ENCODE data around the gene FOSL2. TPM values are rescaled to one million over a fixed set of nuclear protein-coding genes. Genes with fewer than 3 reads are reported as not detected.

FOSL2 gene
- total RNA-seq, 1 experiment from 2014 or later, result 34.2 TPM

DNA sequence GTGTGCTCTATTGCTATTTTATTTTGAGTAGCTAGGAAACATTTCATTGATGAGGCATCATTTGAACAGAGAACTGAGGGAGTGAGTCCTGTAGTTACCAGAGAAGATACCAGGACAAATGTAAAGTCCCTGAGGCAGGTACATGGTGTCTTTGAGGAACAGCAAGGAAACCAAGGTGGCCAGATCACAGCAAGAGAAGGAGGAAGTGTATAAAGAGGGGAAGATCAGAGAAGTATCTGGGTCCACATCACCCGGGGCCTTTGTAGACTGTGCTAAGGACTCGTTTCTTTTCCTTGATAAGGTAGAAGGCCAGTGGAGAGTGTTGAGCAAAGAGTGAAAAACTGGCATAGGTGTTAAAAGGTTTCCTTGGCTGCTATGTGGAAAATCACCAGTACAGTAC is 68.4 kb downstream of the FOSL2 start:
- Histone ChIP-seq H3K4me3 (ENCODE audit: low read length) (no peak overlapping the region), H3K9me3 (ENCODE audit: low read length) (0 out of 2 replicates have a peak, but pooled peaks cover 4% of the 10 kb centered on the region), H3F3A (ENCODE audit: low read length, unreplicated experiment) (no peaks in the 10 kb centered on the region), H3K27me3 (ENCODE audit: low read length) (no peaks in the 10 kb centered on the region), H3K79me2 (ENCODE audit: low read length) (no peaks in the 10 kb centered on the region), H3K4me1 (ENCODE audit: insufficient read depth, low read length) (no peaks in the 10 kb centered on the region), H3K9ac (ENCODE audit: low read length) (no peak overlapping the region), H2AFZ (ENCODE audit: low read length) (no peak overlapping the region), H4K20me1 (ENCODE audit: low read length) (no peaks in the 10 kb centered on the region), H3K4me2 (ENCODE audit: low read length) (no peak overlapping the region), H3K27ac (ENCODE audit: low read length) (no peak overlapping the region), H3K36me3 (ENCODE audit: low read depth, low read length) (no peaks in the 10 kb centered on the region), H3K9me2 (replicated peaks; ENCODE audit: low read length) (no peaks in the 10 kb centered on the region)
- TF ChIP-seq CTCF (conservative IDR thresholded peaks at IDR 0.05; ENCODE audit: low read depth, low read length) (no peak), EZH2 (IDR thresholded peaks at IDR 0.05; ENCODE audit: low read length, unreplicated experiment) (no peak), EZH2phosphoT487 (IDR thresholded peaks at IDR 0.05; ENCODE audit: borderline replicate concordance, low read length) (no peak)
- ChIA-PET POLR2A (ENCODE audit: unreplicated experiment) (no interaction called here), CTCF (no interaction called here)
- ATAC-seq, result no peak
- no TSS peak for BruUV-seq (replicated peaks)
- intact Hi-C loops (cut with micrococcal nuclease), result no loop called here
- no peak for DNase-seq

DNA sequence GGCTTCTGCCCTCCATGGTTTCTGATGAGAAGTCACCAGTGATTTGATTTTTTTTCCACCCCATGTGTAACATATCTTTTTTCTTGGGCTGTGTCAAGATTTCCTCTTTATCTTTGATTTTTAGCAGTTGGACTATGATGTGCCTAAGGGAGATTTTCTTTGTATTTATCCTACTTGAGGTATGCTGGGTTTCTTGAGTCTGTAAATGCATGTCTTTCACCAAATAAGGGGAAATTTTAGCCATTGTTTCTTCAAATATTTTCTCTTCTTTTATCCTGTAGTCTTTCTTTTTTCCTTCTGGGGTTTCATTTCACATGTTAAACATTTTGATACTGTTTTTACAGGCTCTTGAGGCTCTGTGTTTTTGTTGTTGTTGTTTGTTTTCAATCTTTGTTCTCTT is 69.5 kb downstream of the FOSL2 start:
- TF ChIP-seq EZH2 (IDR thresholded peaks at IDR 0.05; ENCODE audit: low read length, unreplicated experiment), result no peak
- no peak for TF ChIP-seq EZH2phosphoT487 (IDR thresholded peaks at IDR 0.05; ENCODE audit: borderline replicate concordance, low read length)
- no peak for TF ChIP-seq CTCF (conservative IDR thresholded peaks at IDR 0.05; ENCODE audit: low read depth, low read length)
- H4K20me1 ChIP-seq (ENCODE audit: low read length), result no peaks in the 10 kb centered on the region
- H3K9me2 ChIP-seq (replicated peaks; ENCODE audit: low read length), result no peaks in the 10 kb centered on the region
- ChIA-PET POLR2A (ENCODE audit: unreplicated experiment) (no interaction called here), CTCF (no interaction called here)
- H3K4me1 ChIP-seq (ENCODE audit: insufficient read depth, low read length), result no peaks in the 10 kb centered on the region
- intact Hi-C loops (cut with micrococcal nuclease), result no loop called here
- no peaks in the 10 kb centered on the region for H3K36me3 ChIP-seq (ENCODE audit: low read depth, low read length)
- H3K79me2 ChIP-seq (ENCODE audit: low read length), result no peaks in the 10 kb centered on the region
- no peak overlapping the region for H3K4me3 ChIP-seq (ENCODE audit: low read length)
- DNase-seq (no peak), ATAC-seq (no peak)
- no peak overlapping the region for H3K4me2 ChIP-seq (ENCODE audit: low read length)
- H3K27ac ChIP-seq (ENCODE audit: low read length), result no peak overlapping the region
- no peaks in the 10 kb centered on the region for H3F3A ChIP-seq (ENCODE audit: low read length, unreplicated experiment)
- no peak overlapping the region for H2AFZ ChIP-seq (ENCODE audit: low read length)
- H3K9me3 ChIP-seq (ENCODE audit: low read length), result 0 out of 2 replicates have a peak, but pooled peaks cover 4% of the 10 kb centered on the region
- H3K9ac ChIP-seq (ENCODE audit: low read length), result no peak overlapping the region
- no peaks in the 10 kb centered on the region for H3K27me3 ChIP-seq (ENCODE audit: low read length)
- no TSS peak for BruUV-seq (replicated peaks)

DNA sequence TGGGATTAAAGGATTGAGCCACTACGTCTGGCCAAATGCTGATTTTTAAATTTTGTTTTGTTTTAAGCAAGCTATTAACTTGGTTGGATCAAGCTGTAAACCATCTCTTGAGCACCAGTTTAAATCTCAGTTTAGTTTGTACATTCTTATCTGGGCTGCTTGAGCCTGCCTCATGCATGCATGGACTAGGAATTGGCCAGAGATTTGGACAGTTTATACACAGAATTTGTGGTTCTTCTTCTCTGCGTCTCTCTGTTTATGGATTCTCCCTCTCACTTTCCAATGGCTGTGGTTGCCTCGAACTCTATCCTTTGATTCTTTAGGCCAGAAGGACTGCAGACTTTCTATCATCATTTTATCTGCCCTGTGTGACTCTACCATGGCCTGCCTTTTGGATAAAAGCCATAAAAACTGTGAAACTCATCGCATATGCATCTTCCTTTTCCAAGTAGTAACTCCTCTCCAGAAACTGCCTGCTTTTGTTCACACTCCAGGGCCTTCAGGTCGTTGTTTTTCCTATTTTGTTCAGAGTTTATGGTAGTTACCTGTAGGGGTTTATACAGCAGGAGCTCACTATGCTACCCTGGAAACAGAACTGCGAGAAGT is 70.7 kb downstream of the FOSL2 start:
- POLR2A ChIA-PET (ENCODE audit: unreplicated experiment), result interaction anchor here (0.7 kb wide), 1 partner anchor 10 kb away, joined by 4 read pairs; no protein-coding TSS in a partner anchor
- no peak overlapping the region for H3K27ac ChIP-seq (ENCODE audit: low read length)
- no peaks in the 10 kb centered on the region for H3K27me3 ChIP-seq (ENCODE audit: low read length)
- H3K4me1 ChIP-seq (ENCODE audit: insufficient read depth, low read length), result no peaks in the 10 kb centered on the region
- no peaks in the 10 kb centered on the region for H3F3A ChIP-seq (ENCODE audit: low read length, unreplicated experiment)
- 0 out of 2 replicates have a peak, but pooled peaks cover 4% of the 10 kb centered on the region for H3K9me3 ChIP-seq (ENCODE audit: low read length)
- H3K79me2 ChIP-seq (ENCODE audit: low read length), result no peaks in the 10 kb centered on the region
- no peaks in the 10 kb centered on the region for H3K9me2 ChIP-seq (replicated peaks; ENCODE audit: low read length)
- DNase-seq, result no peak
- no peaks in the 10 kb centered on the region for H3K36me3 ChIP-seq (ENCODE audit: low read depth, low read length)
- no peak overlapping the region for H3K4me3 ChIP-seq (ENCODE audit: low read length)
- no peaks in the 10 kb centered on the region for H4K20me1 ChIP-seq (ENCODE audit: low read length)
- no peak overlapping the region for H2AFZ ChIP-seq (ENCODE audit: low read length)
- no peak for TF ChIP-seq EZH2 (IDR thresholded peaks at IDR 0.05; ENCODE audit: low read length, unreplicated experiment)
- TF ChIP-seq EZH2phosphoT487 (IDR thresholded peaks at IDR 0.05; ENCODE audit: borderline replicate concordance, low read length), result no peak
- TF ChIP-seq CTCF (conservative IDR thresholded peaks at IDR 0.05; ENCODE audit: low read depth, low read length), result no peak
- no peak overlapping the region for H3K9ac ChIP-seq (ENCODE audit: low read length)
- intact Hi-C loops (cut with micrococcal nuclease), result no loop called here
- no peak overlapping the region for H3K4me2 ChIP-seq (ENCODE audit: low read length)
- CTCF ChIA-PET, result no interaction called here
- ATAC-seq, result no peak
- no TSS peak for BruUV-seq (replicated peaks)

All from PC-3 (cell line).